ENCODE measurements around the gene SH2B2. TPM values are rescaled to one million over a fixed set of nuclear protein-coding genes. Genes with fewer than 3 reads are reported as not detected.
"Not testable (repeated sequence)": the region's sequence is repeated elsewhere in the genome, so short reads cannot be mapped to it uniquely, and the experiment has no call there.

Gene SH2B2
- total RNA-seq, 4 donors from 2014 or later: 5.1 to 6.5 (median 5.6) TPM

DNA sequence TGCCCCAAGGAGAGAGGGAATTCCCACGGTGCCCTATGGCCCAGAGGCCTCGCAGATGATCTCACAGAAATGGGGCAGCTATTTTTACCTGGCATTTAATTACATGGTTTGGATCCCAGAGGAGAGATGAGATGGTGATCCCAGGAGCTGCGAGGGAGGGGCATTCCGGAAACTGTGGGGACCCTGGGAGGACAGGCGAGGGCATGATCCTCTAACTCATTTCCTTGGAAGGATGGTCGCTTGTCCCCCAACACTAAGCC lies 9.4 kb downstream of the SH2B2 start:
- no peak overlapping the region for H3K4me3 ChIP-seq
- H3K36me3 ChIP-seq: no peaks in the 10 kb centered on the region
- no peaks in the 10 kb centered on the region for H3K4me1 ChIP-seq
- no peaks in the 10 kb centered on the region for H3K9me3 ChIP-seq
- H3K27me3 ChIP-seq: peaks cover 13% of the 10 kb centered on the region
- WGBS: 83% methylated on average over 6 of the region's 6 CpGs
- H3K27ac ChIP-seq: no peak overlapping the region
- DNase-seq (ENCODE audit: low spot score in 2 of 2): no peak
- TF ChIP-seq POLR2A (IDR thresholded peaks at IDR 0.05): no peak
- TF ChIP-seq, protein P1, sequence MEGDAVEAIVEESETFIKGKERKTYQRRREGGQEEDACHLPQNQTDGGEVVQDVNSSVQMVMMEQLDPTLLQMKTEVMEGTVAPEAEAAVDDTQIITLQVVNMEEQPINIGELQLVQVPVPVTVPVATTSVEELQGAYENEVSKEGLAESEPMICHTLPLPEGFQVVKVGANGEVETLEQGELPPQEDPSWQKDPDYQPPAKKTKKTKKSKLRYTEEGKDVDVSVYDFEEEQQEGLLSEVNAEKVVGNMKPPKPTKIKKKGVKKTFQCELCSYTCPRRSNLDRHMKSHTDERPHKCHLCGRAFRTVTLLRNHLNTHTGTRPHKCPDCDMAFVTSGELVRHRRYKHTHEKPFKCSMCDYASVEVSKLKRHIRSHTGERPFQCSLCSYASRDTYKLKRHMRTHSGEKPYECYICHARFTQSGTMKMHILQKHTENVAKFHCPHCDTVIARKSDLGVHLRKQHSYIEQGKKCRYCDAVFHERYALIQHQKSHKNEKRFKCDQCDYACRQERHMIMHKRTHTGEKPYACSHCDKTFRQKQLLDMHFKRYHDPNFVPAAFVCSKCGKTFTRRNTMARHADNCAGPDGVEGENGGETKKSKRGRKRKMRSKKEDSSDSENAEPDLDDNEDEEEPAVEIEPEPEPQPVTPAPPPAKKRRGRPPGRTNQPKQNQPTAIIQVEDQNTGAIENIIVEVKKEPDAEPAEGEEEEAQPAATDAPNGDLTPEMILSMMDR (IDR thresholded peaks at IDR 0.05): no peak
- no peak for TF ChIP-seq EP300 (IDR thresholded peaks at IDR 0.05)
- no peak for TF ChIP-seq POLR2AphosphoS5 (IDR thresholded peaks at IDR 0.05)

DNA sequence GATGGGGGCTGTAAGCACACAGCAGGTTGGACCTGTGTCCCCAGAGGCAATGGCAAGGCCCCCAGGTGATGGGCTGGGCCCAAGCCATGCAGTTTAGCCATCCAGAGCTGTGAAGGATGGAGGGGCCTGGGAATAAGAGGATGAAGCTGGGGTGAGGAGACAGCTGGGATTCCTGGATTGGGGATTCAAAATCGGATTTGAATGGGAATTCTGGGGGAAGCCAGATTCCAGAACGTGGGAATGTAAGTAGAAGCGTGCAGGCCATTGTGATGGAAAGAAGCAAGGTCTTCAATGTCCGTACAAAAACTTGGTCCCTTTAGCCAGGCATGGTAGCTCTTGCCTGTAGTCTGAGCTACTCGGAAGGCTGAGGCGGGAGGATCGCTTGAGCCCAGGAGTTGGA lies 9.8 kb downstream of the SH2B2 start:
- Histone ChIP-seq H3K4me1 (no peaks in the 10 kb centered on the region), H3K4me3 (no peak overlapping the region), H3K27me3 (peaks cover 14% of the 10 kb centered on the region), H3K36me3 (no peaks in the 10 kb centered on the region), H3K9me3 (no peaks in the 10 kb centered on the region), H3K27ac (no peak overlapping the region)
- WGBS: 88% methylated on average over 7 of the region's 7 CpGs
- DNase-seq (ENCODE audit: low spot score in 2 of 2): no peak
- TF ChIP-seq, protein P1 (IDR thresholded peaks at IDR 0.05): no peak
- no peak for TF ChIP-seq POLR2A (IDR thresholded peaks at IDR 0.05)
- no peak for TF ChIP-seq POLR2AphosphoS5 (IDR thresholded peaks at IDR 0.05)
- no peak for TF ChIP-seq EP300 (IDR thresholded peaks at IDR 0.05)

DNA sequence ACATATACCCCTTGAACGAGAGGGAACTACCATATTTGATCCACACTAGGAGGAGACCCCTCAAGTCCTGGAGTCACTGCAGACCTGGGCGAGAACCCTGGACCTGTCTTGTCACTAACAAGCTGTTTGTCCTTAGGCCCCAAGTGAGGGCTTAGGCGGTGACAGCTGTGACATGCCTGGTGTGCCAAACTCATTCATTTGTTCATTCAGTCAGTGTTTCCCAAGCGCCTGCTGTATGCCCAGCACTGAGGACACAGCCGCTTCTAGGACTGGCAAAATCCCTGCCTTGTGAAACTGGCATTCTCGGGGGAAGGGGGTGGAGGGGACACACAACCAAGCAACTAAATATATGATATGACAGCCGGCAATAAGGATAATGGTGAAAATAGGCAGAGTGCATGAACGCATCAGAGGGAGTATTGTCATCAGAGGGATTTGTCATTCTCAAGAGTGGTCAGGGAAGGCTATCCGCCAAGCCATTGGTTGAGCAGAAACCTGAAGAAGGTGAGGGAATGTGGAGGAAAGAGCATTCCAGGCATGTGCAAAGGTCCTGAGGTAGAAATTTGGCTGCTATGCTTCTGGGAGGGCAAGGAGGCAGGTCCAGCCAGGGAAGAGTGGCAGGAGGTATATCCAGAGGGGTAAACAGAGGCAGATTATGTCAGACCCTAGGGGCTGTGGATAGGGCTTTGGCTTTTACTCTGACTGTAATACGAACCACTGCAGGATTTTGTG lies 11.0 kb downstream of the SH2B2 start:
- no peaks in the 10 kb centered on the region for H3K36me3 ChIP-seq
- 94% methylated on average over 7 of the region's 10 CpGs for WGBS
- TF ChIP-seq POLR2AphosphoS5 (IDR thresholded peaks at IDR 0.05): no peak
- H3K27me3 ChIP-seq: peaks cover 14% of the 10 kb centered on the region
- no peaks in the 10 kb centered on the region for H3K9me3 ChIP-seq
- H3K27ac ChIP-seq: no peak overlapping the region
- H3K4me1 ChIP-seq: no peaks in the 10 kb centered on the region
- no peak overlapping the region for H3K4me3 ChIP-seq
- no peak for DNase-seq (ENCODE audit: low spot score in 2 of 2)

DNA sequence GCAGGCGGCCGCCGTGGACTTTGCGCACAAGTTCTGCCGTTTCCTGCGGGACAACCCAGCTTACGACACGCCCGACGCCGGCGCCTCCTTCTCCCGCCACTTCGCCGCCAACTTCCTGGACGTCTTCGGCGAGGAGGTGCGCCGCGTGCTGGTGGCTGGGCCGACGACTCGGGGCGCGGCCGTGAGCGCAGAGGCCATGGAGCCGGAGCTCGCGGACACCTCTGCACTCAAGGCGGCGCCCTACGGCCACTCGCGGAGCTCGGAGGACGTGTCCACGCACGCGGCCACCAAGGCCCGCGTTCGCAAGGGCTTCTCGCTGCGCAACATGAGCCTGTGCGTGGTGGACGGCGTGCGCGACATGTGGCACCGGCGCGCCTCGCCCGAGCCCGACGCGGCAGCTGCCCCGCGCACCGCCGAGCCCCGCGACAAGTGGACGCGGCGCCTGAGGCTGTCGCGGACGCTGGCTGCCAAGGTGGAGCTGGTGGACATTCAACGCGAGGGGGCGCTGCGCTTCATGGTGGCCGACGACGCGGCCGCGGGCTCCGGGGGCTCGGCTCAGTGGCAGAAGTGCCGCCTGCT lies 14.1 kb downstream of the SH2B2 start:
- H3K9me3 ChIP-seq: no peaks in the 10 kb centered on the region
- no peak overlapping the region for H3K27ac ChIP-seq
- WGBS: 43% methylated on average over 11 of the region's 84 CpGs
- H3K36me3 ChIP-seq: no peaks in the 10 kb centered on the region
- H3K27me3 ChIP-seq: peaks cover 14% of the 10 kb centered on the region
- TF ChIP-seq EP300 (IDR thresholded peaks at IDR 0.05): no peak
- TF ChIP-seq POLR2AphosphoS5 (IDR thresholded peaks at IDR 0.05): no peak
- TF ChIP-seq, protein P1 (IDR thresholded peaks at IDR 0.05): no peak
- no peak for TF ChIP-seq POLR2A (IDR thresholded peaks at IDR 0.05)
- peaks cover 9% of the 10 kb centered on the region for H3K4me1 ChIP-seq
- no peak for DNase-seq (ENCODE audit: low spot score in 2 of 2)
- no peak overlapping the region for H3K4me3 ChIP-seq

DNA sequence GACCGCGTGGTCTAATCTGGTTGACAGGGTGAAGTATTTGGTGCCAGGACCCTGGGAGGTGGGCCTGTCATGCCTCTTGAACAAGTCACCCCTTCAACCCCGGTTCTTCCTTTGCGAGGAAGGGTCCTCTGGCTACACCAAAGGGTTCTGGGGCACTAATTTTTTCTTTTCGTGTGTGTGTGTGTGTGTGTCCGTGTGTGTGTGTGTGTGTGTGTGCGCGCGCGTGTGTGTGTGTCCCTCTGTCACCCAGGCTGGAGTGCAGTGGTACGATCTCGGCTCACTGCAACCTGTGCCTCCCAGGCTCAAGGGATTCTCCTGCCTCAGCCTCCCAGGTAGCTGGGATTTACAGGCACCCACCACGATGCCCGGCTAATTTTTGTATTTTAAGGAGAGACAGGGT lies 14.7 kb downstream of the SH2B2 start:
- H3K36me3 ChIP-seq; H3K4me1 ChIP-seq; DNase-seq (ENCODE audit: low spot score in 2 of 2); H3K27ac ChIP-seq; H3K4me3 ChIP-seq; H3K9me3 ChIP-seq: not testable (repeated sequence)
- H3K27me3 ChIP-seq: peaks cover 14% of the 10 kb centered on the region
- 93% methylated on average over 8 of the region's 14 CpGs for whole genome bisulfite sequencing

DNA sequence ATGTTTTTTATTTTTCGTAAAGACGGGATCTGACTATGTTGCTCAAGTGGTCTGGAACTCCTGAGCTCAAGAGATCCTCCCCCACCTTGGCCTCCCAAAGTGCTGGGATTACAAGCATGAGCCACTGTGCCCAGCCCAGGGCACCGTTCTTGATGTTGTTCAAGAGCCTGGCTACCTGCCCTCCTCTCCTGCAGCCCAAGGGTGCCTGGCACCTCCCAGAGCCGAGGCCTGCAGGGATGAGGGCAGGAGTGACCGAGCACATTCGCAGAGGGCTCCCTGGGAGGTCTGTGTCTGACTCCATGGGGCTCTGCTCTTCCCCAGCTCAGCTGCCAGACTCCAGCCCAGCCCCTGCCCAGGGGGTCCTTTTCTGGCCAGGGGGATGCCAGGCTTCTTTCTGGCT lies 15.4 kb downstream of the SH2B2 start:
- no peaks in the 10 kb centered on the region for H3K36me3 ChIP-seq
- no peaks in the 10 kb centered on the region for H3K9me3 ChIP-seq
- DNase-seq (ENCODE audit: low spot score in 2 of 2): no peak
- 81% methylated on average over 6 of the region's 6 CpGs for WGBS
- H3K27ac ChIP-seq: no peak overlapping the region
- H3K4me1 ChIP-seq: peaks cover 16% of the 10 kb centered on the region
- no peak overlapping the region for H3K4me3 ChIP-seq
- H3K27me3 ChIP-seq: peaks cover 14% of the 10 kb centered on the region
- TF ChIP-seq EP300 (IDR thresholded peaks at IDR 0.05) (no peak), POLR2A (IDR thresholded peaks at IDR 0.05) (no peak), POLR2AphosphoS5 (IDR thresholded peaks at IDR 0.05) (no peak)
- TF ChIP-seq, protein P1 (IDR thresholded peaks at IDR 0.05): no peak

Measured in suprapubic skin (tissue), 4 donors.